CD4-positive, alpha-beta T cell treated with Interferon alpha-2 for 1 hour (primary cell): ENCODE measurements around the gene OR4D11.
"Not testable (repeated sequence)": the region's sequence is repeated elsewhere in the genome, so short reads cannot be mapped to it uniquely, and the experiment has no call there.

Experiments used
- DNase-seq, 2 donors: peaks; one replicate each; pipeline ENCODE4 v3.0.0-alpha.2; 2020 to 2022

OR4D11 gene

GRCh38 chr11:59503276-59503675 is at the start of gene OR4D11:
TSS of gene OR4D11 (plus strand) at chr11:59503576. CDS start at chr11:59503576, 0 bp downstream.
- no peak for DNase-seq

DNA sequence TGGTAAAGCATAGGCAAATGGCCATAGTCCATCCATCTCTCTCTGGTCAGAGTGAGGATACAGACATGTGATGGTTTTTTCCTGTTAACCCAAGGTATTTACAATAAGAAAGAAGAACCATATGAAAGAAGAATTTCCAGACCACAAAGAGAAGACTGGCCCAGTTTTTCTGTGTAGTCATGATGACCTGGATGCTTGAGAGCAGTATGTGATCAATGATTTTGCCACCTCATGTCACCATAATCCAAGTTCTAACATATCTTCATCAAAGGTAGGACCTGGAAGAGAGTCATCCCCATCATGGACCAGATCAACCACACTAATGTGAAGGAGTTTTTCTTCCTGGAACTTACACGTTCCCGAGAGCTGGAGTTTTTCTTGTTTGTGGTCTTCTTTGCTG is 46.7 kb upstream of the OR4D11 start, which contains the start of gene OR4D6:
OR4D6 (plus strand) TSS at position 301 of the 400 bp plus-strand sequence; CDS start at position 301, 0 bp downstream.
- no peak for DNase-seq

DNA sequence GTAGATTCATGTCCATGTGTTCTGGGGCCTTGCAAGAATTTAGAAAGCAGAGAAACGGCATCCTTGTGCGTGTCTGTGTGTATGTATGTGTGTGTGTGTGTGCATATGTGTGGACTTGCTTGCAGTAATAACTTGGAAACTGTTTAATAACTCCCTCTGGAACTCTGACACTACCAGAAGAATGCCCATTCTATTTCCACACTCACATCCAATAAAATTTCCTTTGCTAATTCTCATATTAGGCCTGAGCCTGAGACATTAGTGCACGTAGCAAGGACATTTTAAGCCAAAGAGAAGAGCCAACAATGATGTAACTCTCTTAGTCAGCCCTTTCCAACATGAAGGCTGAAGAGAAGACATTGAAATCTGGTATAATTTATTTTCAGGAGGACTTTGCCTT is 43.5 kb upstream of the OR4D11 start:
- no peak for DNase-seq

DNA sequence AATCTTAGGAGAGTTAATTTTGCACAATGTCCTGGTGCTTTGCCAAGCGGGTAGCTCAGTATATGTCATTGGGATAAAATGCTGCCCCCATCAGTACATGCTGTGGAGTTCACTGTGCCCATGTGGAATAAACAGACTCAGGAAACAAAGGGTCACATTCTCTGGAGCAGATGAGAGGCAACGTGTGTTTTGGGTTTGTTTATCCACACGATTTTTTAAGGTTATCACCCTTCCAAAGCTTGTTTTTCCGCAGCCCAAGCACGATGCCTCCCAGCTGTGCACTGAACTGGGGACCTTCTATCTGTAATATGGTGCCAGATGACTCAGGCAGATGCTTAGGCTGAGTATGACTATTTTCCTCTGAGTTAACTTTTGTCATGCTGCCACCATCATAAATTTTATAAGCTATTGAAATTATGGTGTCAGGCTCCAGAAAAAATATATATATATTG is 40.2 kb upstream of the OR4D11 start:
- DNase-seq = no peak

GRCh38 chr11:59473015-59473414 is 30.4 kb upstream of the OR4D11 start, which contains the start of gene OR4D10:
TSS of gene OR4D10 (plus strand) at chr11:59473315. CDS start at chr11:59477430, 4,115 bp downstream.
- no peak for DNase-seq

- DNase-seq = no peak
These were observed 28.2 kb upstream of the OR4D11 start for GRCh38 chr11:59475176-59475575.

DNA sequence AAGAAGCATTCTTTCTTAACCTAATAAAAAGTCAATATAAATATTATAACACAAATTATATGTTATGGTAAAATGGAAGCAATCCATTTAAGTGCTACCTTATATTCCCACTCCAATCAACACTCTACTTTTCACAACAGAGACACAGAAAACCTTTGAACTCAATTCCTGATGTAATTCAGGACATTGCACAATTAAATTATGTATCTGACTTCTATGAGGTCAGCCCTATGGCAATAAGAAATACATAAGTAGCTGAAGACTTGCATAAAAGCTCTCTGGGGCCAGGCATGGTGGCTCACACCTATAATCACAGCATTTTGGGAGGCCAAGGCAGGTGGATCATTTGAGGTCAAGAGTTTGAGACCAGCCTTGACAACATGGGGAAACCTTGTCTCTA is 23.5 kb upstream of the OR4D11 start:
- DNase-seq = no peak

GRCh38 chr11:59480359-59480758 is 23.0 kb upstream of the OR4D11 start:
- no peak for DNase-seq

GRCh38 chr11:59501931-59502330 is 1.4 kb upstream of the OR4D11 start:
- DNase-seq = no peak

DNA sequence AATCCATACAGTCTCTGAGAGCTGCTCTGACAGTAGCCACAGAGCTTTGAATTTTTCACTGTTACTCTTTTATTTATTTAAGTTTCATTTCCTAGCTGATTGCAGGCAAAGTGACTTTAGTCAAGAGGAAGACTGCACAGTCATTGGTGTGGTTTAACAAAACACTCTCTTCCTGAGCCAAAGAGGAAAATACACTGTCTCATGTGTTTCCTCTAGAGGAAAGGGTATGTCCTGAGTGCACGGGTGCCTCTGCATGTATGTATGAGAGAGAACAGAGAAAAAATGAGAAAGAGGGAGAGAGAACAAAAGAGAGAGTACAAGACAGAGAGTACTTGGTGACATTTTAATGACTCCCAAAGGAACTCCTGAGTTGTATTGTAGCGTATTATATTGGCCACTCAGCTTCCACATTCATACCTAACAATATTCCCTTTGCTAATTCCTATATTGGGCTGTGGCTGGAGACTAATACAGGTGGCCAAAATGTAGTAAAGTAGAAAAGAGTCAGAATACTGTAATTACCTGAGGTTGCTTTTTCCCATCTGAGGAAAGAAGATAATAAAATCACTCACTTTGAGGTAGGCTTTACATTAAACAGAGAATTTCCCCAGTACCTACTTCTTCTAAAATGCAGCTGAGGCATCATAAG is 7.7 kb downstream of the OR4D11 start, which contains the start of gene OR4D9:
OR4D9 (plus strand) TSS at position 599 of the 649 bp plus-strand sequence. CDS start 3,374 bp downstream, outside the sequence.
- DNase-seq = peak; percentile 3 to 19

DNA sequence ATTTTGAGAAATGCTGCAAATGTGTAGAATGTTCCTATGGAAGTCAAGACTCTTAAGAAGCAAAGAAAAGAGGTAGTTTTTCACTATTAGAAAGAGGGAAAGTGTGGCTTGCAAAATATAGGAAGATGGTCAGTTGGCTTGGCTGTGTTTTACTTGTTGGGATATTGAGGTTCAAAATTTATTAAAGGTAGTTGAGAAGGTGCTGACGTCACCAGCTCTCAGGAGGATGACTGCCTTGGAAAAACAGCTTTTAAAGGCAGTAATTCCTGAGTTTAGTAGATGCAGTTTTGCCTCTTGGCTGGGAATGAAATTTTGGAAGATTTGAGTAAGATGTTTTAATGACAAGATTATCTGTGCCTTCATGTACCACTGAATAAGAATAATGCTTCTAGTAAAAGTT is 8.3 kb downstream of the OR4D11 start:
- no peak for DNase-seq

DNA sequence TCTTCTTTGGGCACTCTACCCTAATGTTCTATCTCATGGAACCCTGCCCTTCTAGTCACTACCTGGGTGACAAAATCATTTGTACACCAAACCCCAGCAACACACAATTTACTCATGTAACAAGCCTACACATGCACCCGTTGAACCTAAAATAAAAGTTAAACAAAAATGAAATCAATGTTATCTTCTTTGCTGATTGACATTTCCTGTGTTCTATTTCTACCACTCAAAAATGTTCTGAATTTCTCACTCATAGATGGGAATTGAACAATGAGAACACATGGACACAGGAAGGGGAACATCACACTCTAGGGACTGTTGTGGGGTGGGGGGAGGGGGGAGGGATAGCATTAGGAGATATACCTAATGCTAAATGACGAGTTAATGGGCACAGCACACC is 16.8 kb downstream of the OR4D11 start:
- not testable (repeated sequence) for DNase-seq

DNA sequence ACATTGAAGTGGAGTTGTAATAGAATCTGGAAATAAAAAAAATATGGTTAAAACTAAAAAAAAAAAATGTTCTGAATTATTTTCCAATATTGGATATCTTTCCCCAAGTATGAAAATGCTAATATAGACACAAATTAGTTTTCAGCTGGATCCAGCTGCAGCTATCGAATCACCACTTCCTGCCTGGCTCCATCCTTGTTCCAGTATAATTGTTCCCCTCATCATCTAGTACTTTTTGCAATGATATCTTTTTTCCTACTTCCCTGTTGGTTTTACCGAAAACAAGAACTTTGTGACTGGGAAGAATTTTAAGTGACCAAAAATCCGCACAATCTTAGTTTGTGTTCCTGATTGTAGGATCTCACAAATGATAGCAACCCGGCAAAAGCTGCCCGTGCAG is 17.4 kb downstream of the OR4D11 start:
- no peak for DNase-seq

GRCh38 chr11:59523541-59523940 is 20.2 kb downstream of the OR4D11 start:
- no peak for DNase-seq

DNA sequence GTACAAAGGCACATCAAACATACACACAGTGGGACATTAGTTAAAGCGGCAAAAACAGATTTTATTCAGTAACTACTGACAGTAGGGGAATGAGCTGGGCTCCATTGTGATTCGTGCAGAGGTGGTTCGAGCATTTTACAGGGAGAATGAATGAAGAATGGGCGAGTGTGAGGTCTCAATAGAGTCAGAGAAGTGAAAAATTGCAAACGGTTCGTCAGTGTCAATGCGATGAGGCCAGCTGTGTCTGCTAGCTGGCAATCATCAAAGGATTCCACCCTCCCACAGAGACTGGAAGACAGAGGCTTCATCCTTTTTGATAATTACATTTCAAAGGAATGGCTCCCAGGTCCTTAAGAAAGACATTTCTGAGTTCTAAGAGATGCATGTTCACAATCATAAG is 25.3 kb downstream of the OR4D11 start:
- DNase-seq = no peak

GRCh38 chr11:59532620-59533019 is 29.2 kb downstream of the OR4D11 start:
- DNase-seq = no peak

- no peak for DNase-seq
These were observed 31.3 kb downstream of the OR4D11 start for GRCh38 chr11:59534676-59535075.

DNA sequence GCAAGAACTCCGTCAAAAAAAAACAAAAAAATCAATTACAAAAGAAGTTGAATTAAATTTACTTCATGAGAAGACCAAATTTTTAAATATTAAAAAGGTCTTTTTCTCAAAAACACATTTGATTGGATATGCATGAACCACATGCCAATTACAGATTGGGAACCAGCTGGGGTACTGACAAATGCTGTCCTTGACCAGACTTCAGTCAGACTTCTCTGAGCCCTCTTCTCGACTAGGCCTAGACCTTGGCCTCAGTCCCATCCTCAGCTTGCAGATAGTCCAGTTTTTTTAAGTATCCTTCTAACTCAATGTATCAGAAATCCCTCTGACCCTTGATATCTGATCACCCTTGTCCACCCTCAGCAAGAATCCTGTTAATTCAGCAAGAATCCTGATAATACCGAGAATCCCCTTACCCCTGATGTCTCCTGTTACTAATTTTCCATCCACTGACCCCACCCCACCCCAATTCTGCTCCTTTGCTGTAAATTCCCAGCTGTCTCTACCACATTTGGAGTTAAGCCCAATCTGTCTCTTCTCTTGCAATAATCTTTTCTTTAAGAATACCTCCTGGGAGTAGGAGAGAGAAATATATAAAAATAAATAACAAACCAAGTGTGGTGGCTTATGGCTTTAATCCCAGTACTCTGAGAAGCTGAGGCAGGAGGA is 38.9 kb downstream of the OR4D11 start:
- DNase-seq = no peak

- not testable (repeated sequence) for DNase-seq
These were observed 40.3 kb downstream of the OR4D11 start for GRCh38 chr11:59543713-59544112.

- no peak for DNase-seq
These were observed 41.4 kb downstream of the OR4D11 start for GRCh38 chr11:59544869-59545178.

DNA sequence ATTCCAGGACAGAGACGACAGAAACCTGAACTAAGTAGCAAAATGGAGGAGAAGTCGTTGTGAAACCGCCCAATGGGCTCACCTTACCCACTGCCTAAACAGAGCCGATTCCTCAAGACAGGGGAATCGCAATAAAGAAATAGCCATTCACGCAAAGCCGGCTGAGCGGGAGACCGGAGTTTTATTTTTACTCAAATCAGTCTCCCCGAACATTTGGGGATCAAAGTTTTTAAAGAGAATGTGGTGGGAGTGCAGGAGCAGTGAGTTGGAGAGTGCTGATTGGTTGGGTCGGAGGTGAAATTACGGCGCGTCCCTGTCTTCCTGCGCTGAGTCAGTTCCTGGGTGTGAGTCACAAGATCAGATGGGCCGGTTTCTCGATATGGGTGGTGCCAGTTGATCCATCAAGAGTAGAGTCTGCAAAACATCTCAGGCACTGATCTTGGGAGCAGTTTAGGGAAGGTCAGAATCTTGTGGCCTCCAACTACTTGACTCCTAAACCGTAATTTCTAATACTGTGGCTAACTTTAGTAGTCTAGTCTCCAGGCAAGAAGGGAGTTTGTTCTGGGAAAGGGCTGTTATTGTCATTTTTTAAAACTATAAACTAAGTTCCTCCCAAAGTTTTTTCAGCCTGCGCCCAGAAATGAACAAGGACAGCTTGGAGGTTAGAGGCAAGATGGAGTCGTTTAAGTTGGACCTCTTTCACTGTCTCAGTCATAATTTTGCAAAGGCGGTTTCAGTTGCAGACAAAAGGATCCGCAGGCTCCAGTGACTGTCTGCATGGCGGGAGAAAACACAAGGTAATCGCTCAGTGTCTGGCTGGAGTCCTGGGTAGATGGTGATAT is 42.0 kb downstream of the OR4D11 start:
- DNase-seq = no peak

- DNase-seq = peak in 1 of 2 donors; percentile 4
These were observed 44.4 kb downstream of the OR4D11 start for GRCh38 chr11:59547605-59548308.

- no peak for DNase-seq
These were observed 44.9 kb downstream of the OR4D11 start for GRCh38 chr11:59548309-59548656.
